Uterus (tissue), 4 donors: Measurements from ENCODE around the gene SMIM28. TPM values are rescaled to one million over a fixed set of nuclear protein-coding genes. Genes with fewer than 3 reads are reported as not detected.

Experiments
- DNase-seq, 2 donors: peaks; one replicate each; pipeline ENCODE4 v3.0.0-alpha.2; 2019 to 2020
- H3K27ac ChIP-seq, 2 donors: fragments of 200-600 bp; sonication (generic); 1 replicate in 1 of 2; 2 replicates in 1 of 2; pipeline ENCODE4 v1.5.1; 2016 to 2018
- H3K27me3 ChIP-seq, 2 donors: fragments of 200-600 bp; sonication (generic); one replicate each; pipeline ENCODE4 v1.5.1; 2018 to 2019; ENCODE audit warnings: control low read depth in 1 of 2
- H3K36me3 ChIP-seq, 2 donors: fragments of 200-600 bp; sonication (generic); one replicate each; pipeline ENCODE4 v1.5.1; 2019; ENCODE audit warnings: control low read depth in 1 of 2
- H3K4me1 ChIP-seq, 2 donors: fragments of 200-600 bp; sonication (generic); one replicate each; pipeline ENCODE4 v1.5.1; 2018 to 2019; ENCODE audit warnings: control low read depth in 1 of 2
- H3K4me3 ChIP-seq, 2 donors: fragments of 200-600 bp; sonication (generic); 1 replicate in 1 of 2; 2 replicates in 1 of 2; pipeline ENCODE4 v1.5.1; 2018 to 2019; ENCODE audit warnings: mild to moderate bottlenecking in 1 of 2
- H3K9me3 ChIP-seq, 2 donors: fragments of 200-600 bp; sonication (generic); one replicate each; pipeline ENCODE4 v1.5.1; 2019; ENCODE audit warnings: control low read depth in 1 of 2
- CTCF ChIP-seq, 4 experiments: fragments of 200-600 bp in 2 of 4; fragments of 450-650 bp in 2 of 4; sonication (generic) in 2 of 4; IDR thresholded peaks; one replicate each; pipeline ENCODE4 v1.5.1; 2016 to 2019; ENCODE audit warnings: antibody characterized with exemption in 4 of 4, mild to moderate bottlenecking in 2 of 4, moderate library complexity in 1 of 4
- POLR2A ChIP-seq, 2 donors: fragments of 450-650 bp; IDR thresholded peaks; one replicate each; pipeline ENCODE4 v1.6.1; 2016; ENCODE audit warnings: antibody characterized with exemption in 2 of 2, mild to moderate bottlenecking in 1 of 2, moderate library complexity in 1 of 2
- intact Hi-C: fragments of 100-400 bp; cut with DNase I; formaldehyde crosslinking; loops from one replicate; pipeline ENCODE4 v1.15.1; 2023; ENCODE audit warnings: low total_unique reads
- total RNA-seq, 4 donors: library from RNA; depleted of rRNA in 3 of 4; stranded (reverse); fragments of >200 nt in 3 of 4; gene quantifications; one replicate each; pipeline versions ENCODE4 v1.1.0 to v1.2.4, GENCODE V29; 2014 to 2023
- donor health status: DM: yes; HTN: yes; CAD: no.

Gene SMIM28
- total RNA-seq, 4 donors from 2014 or later: not detected

- H3K27ac ChIP-seq: peak overlapping the region in 1 of 2 donors; percentile 7
- no peaks in the 10 kb centered on the region for H3K36me3 ChIP-seq
- no peak for DNase-seq
- intact Hi-C loops: no loop called here
- TF ChIP-seq POLR2A (IDR thresholded peaks at IDR 0.05) (no peak), CTCF (IDR thresholded peaks at IDR 0.05) (no peak)
- no peak overlapping the region for H3K4me3 ChIP-seq
- no peaks in the 10 kb centered on the region for H3K9me3 ChIP-seq
- H3K4me1 ChIP-seq: no peaks in the 10 kb centered on the region
- no peaks in the 10 kb centered on the region for H3K27me3 ChIP-seq
These were observed 33.5 kb downstream of the SMIM28 start for GRCh38 chr6:138410972-138411880.

GRCh38 chr6:138415125-138415524 is 37.4 kb downstream of the SMIM28 start:
- DNase-seq: no peak
- Histone ChIP-seq H3K36me3 (no peaks in the 10 kb centered on the region), H3K9me3 (no peaks in the 10 kb centered on the region), H3K4me1 (no peaks in the 10 kb centered on the region), H3K27ac (no peak overlapping the region), H3K4me3 (no peak overlapping the region), H3K27me3 (no peaks in the 10 kb centered on the region)
- no peak for TF ChIP-seq CTCF (IDR thresholded peaks at IDR 0.05)
- TF ChIP-seq POLR2A (IDR thresholded peaks at IDR 0.05): no peak
- intact Hi-C loops: no loop called here

- Histone ChIP-seq H3K36me3 (no peaks in the 10 kb centered on the region), H3K9me3 (no peaks in the 10 kb centered on the region), H3K27ac (no peak overlapping the region), H3K27me3 (no peaks in the 10 kb centered on the region), H3K4me3 (no peak overlapping the region), H3K4me1 (no peaks in the 10 kb centered on the region)
- intact Hi-C loops: no loop called here
- DNase-seq: no peak
- TF ChIP-seq CTCF (IDR thresholded peaks at IDR 0.05) (no peak), POLR2A (IDR thresholded peaks at IDR 0.05) (no peak)
These were observed 38.5 kb downstream of the SMIM28 start for GRCh38 chr6:138416206-138416605.

- H3K9me3 ChIP-seq: no peaks in the 10 kb centered on the region
- intact Hi-C loops: no loop called here
- H3K4me3 ChIP-seq: no peak overlapping the region
- TF ChIP-seq CTCF (IDR thresholded peaks at IDR 0.05): no peak
- no peak for TF ChIP-seq POLR2A (IDR thresholded peaks at IDR 0.05)
- no peaks in the 10 kb centered on the region for H3K36me3 ChIP-seq
- no peak for DNase-seq
- H3K4me1 ChIP-seq: no peaks in the 10 kb centered on the region
- no peak overlapping the region for H3K27ac ChIP-seq
- H3K27me3 ChIP-seq: no peaks in the 10 kb centered on the region
These were observed 39.9 kb downstream of the SMIM28 start for GRCh38 chr6:138417493-138418117.

GRCh38 chr6:138418118-138418742 is 40.5 kb downstream of the SMIM28 start:
- no peak overlapping the region for H3K4me3 ChIP-seq
- H3K27me3 ChIP-seq: no peaks in the 10 kb centered on the region
- H3K36me3 ChIP-seq: no peaks in the 10 kb centered on the region
- H3K9me3 ChIP-seq: no peaks in the 10 kb centered on the region
- intact Hi-C loops: no loop called here
- H3K27ac ChIP-seq: no peak overlapping the region
- DNase-seq: no peak
- no peaks in the 10 kb centered on the region for H3K4me1 ChIP-seq
- TF ChIP-seq POLR2A (IDR thresholded peaks at IDR 0.05): no peak
- TF ChIP-seq CTCF (IDR thresholded peaks at IDR 0.05): no peak
